Keratinocyte (primary cell): ENCODE measurements around the gene MCUR1.

Experiments
- CTCF ChIP-seq, 3 experiments: IDR thresholded peaks in 1 of 3; conservative IDR thresholded peaks in 1 of 3; optimal IDR thresholded peaks in 1 of 3; 2 replicates in 2 of 3; 3 replicates in 1 of 3; pipeline versions ENCODE3 to v1.5.1; 2011; ENCODE audit warnings: low read length in 3 of 3, mild to moderate bottlenecking in 3 of 3, moderate library complexity in 2 of 3, control low read depth in 1 of 3, inconsistent platforms in 1 of 3; ENCODE audit not compliant: insufficient read depth in 2 of 3; ENCODE audit errors: extremely low read depth in 1 of 3
- EZH2 ChIP-seq: IDR thresholded peaks from one replicate; pipeline ENCODE4 v1.6.1; 2012; ENCODE audit warnings: inconsistent platforms, mild to moderate bottlenecking, low read length, moderate library complexity

GRCh38 chr6:13787137-13787536, 27.2 kb downstream of the MCUR1 start:
- TF ChIP-seq CTCF (optimal IDR thresholded peaks at IDR 0.05 in 1 of 3, IDR thresholded peaks at IDR 0.05 in 1 of 3, conservative IDR thresholded peaks at IDR 0.05 in 1 of 3; ENCODE audit: extremely low read depth in 1 of 3, insufficient read depth in 2 of 3, low read length in 3 of 3) (no peak), EZH2 (no peak)
